GM11168 (cell line): ENCODE measurements around the gene IGFBPL1.

Source experiments
- in situ Hi-C: fragments of 300-500 bp; cut with MboI; formaldehyde crosslinking; loops from one replicate; pipeline ENCODE4 v1.12.0; 2022; ENCODE audit warnings: low sequenced_read_pairs; ENCODE audit not compliant: unreplicated experiment

IGFBPL1 gene

GRCh38 chr9:38434365-38434764 is 10.1 kb upstream of the IGFBPL1 start:
- in situ Hi-C loops: no loop called here

- in situ Hi-C loops: no loop called here
Measured at GRCh38 chr9:38432922-38433510, 8.8 kb upstream of the IGFBPL1 start.

GRCh38 chr9:38431116-38431515 is 6.9 kb upstream of the IGFBPL1 start:
- in situ Hi-C loops: no loop called here

- in situ Hi-C loops: no loop called here
Measured at GRCh38 chr9:38428062-38428461, 3.8 kb upstream of the IGFBPL1 start.

DNA sequence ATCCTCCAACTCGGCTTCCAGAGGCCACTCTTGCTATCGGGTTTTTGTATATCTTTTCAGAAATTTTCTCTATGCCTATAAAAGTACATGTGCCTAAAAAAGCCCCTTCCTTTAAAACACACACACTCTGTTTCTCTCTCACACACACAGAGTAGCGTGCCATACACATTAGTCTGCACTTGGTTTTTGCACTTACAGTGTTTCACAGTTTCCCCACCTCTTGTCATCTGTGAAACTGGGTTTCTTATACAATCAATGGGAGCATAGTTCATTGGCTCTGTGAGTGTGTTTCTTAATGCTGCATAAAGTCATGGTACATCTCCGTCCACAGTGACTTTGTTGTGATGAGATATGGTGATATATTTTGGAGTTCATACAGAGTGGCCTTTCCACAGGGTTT is 664 bp upstream of the IGFBPL1 start:
- in situ Hi-C loops: no loop called here

- in situ Hi-C loops: no loop called here
Measured at GRCh38 chr9:38423273-38423972, 831 bp downstream of the IGFBPL1 start.

GRCh38 chr9:38422555-38423260 is 1.5 kb downstream of the IGFBPL1 start:
- in situ Hi-C loops: no loop called here

DNA sequence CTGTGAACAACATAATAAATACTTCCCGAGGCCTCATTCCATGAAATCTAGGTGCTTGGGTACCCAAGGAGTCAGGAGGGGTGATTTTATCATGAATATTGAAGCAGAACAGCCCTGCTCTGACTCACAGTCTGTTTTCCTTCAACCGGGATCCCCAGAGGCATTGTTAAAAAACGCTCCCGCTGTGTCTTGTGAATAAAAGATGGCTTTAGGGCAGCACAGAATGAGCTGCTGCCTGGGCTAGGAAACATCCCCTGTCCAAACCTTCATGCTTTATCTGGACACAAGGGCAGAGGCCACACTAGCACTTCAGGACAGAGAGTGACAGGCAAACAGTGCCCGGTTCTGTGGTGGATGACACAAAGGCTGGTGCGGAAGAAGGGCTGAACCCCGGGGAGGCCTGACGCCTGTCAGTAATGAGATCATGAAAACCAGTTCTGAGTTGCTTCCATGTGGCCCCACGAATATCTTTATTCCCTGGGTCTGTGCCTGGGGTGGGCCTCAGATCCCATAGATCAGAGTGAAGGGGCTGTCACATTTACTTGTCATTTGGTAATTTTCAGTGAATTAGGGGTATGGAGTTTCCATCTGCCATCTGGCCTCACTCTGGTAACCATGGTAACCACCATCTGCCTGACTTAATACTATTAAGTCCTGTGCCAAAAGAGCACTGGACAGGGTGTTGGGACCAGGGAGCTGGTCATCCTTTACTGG is 2.6 kb downstream of the IGFBPL1 start:
- in situ Hi-C loops: no loop called here

DNA sequence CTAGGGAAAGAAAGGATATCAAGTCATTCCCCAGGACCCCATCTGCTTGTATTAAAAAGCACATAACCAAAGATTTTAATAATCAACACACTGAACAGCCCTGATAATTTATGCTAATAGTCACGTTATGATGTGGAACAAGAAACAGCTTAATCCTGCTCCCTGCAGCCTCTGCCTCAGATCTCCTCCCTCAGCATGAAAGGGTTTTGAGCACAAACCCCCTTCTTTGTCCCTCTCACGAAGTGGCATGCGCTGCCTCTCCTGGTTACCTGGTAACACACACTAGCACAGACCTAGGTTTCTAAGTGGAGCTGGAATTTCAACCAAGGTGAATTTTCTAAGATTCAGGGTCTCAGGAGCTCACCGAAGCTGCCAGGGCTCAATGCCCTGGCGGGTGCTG is 5.1 kb downstream of the IGFBPL1 start:
- in situ Hi-C loops: no loop called here

- in situ Hi-C loops: no loop called here
Measured at GRCh38 chr9:38418366-38418765, 5.9 kb downstream of the IGFBPL1 start.

DNA sequence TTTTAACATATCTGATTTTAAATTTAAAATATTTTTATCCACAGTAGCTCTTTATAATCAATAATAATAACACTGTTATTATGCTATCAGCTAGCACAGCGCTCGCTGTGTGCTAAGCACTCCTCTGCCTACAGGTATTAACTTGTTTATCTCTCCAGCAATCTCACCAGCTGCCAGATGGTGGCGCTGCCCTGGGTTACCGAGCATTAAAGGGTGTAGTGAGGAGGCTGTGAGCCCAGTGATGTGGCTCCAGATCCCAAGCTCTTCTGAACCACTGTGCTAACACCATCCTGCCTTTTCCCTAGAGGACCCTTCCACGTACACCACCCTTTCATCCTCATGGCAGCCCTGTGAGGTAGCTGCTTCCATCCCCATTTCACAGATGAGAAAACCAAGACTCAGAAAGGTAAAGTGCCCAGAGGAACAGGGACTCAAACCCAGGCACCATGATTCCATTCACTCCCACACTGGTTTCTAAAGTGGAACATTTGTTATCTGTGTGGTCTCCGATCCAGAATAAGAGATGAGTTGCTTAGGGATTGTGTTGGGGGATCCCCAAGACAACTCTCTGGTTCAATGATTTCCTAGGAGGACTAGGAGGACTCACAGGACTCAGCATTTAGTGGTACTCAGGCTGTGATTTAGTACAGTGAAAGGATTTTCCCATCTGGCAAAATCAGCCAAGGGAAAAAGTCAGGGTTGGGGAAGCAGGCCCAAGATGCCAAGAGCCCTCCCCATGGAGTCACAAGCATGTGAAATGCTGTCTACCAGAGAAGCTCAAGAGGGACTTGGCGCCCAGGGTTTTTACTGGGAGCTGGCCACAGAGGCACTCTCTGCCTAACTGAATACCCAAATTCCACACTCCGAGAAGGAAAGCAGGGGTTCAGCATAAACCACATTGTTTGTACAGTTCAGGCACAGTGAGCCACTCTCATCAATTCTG is 7.0 kb downstream of the IGFBPL1 start:
- in situ Hi-C loops: no loop called here

DNA sequence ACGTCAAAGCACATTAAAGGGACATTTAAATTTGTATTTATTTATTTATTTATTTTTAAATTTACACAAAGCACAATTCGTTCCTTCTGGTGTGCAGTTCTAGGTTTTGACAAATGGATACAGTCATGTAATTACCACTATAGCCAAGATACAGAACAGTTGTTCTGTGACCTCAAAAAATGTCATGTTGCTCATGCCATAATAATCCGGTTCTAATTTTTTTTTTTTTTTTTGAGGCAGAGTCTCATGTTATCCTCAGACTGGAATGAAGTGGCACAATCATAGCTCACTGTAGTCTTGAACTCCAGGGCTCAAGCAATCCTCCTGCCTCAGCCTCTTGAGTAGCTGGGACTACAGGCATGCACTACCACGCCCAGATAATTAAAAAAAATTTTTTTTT is 7.8 kb downstream of the IGFBPL1 start:
- in situ Hi-C loops: no loop called here

DNA sequence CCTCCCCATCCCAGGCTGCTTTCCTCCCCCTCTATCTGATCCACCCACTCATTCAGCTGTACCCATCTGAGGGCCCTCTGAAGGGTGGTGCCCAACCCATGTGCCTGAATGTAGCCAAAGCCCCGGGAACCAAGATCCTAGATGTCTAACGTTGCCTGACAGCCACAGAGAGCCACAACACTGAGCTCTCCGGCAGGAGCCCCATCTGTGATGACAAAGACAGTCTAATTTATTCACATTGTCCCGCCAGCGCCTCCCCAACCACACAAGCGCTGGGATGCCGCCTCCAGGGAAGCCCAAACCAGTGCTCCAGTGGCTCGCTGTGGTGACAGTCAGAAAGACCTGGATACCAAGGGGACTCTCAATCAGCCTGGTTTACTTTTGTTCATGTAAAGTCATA is 8.4 kb downstream of the IGFBPL1 start:
- in situ Hi-C loops: no loop called here

- in situ Hi-C loops: no loop called here
Measured at GRCh38 chr9:38414040-38414723, 10.1 kb downstream of the IGFBPL1 start.

GRCh38 chr9:38413283-38413682 is 11.0 kb downstream of the IGFBPL1 start:
- in situ Hi-C loops: no loop called here

DNA sequence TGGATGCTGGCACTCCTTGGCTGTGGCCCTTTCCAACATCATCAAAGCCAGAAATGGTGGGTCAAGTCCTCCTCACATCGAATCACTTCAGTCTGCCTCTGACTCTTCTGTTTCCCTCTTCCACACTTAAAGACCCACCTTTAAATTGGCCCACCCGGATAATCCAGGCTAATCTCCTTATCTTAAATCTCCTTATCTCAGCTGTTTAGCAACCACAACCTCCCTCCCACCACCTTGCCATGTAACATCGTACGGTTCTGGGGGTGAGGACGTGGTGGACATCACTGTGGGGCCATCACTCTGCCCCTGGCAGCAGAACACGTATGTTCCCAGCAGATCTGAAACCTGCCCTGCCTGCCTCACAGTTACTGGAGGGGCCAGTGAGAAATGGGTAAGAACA is 11.5 kb downstream of the IGFBPL1 start:
- in situ Hi-C loops: no loop called here

GRCh38 chr9:38408719-38409118 is 15.5 kb downstream of the IGFBPL1 start:
- in situ Hi-C loops: no loop called here

- in situ Hi-C loops: no loop called here
Measured at GRCh38 chr9:38406476-38407186, 17.6 kb downstream of the IGFBPL1 start.

- in situ Hi-C loops: no loop called here
Measured at GRCh38 chr9:38405785-38406184, 18.5 kb downstream of the IGFBPL1 start.
